Body of pancreas (tissue), 4 donors: Measurements from ENCODE around the gene NUDT19. TPM values are rescaled to one million over a fixed set of nuclear protein-coding genes. Genes with fewer than 3 reads are reported as not detected.
"Not testable (repeated sequence)": the region's sequence is repeated elsewhere in the genome, so short reads cannot be mapped to it uniquely, and the experiment has no call there.

ENCODE experiments used
- ATAC-seq: fragments of 150-250 bp; one replicate; pipeline ENCODE4 v1.9.1; 2016
- DNase-seq, 4 donors: peaks; one replicate each; pipeline ENCODE4 v3.0.0-alpha.2; 2019
- H3K27ac ChIP-seq, 4 donors: fragments of 200-600 bp; sonication (generic); 1 replicate in 3 of 4; 2 replicates in 1 of 4; pipeline versions ENCODE4 v1.5.1 to v1.6.1; 2016 to 2019; ENCODE audit warnings: mild to moderate bottlenecking in 1 of 4, mixed read lengths in 1 of 4, moderate library complexity in 1 of 4
- H3K27me3 ChIP-seq, 2 donors: fragments of 200-600 bp; sonication (generic); one replicate each; pipeline ENCODE4 v1.6.0; 2016; ENCODE audit warnings: mild to moderate bottlenecking in 1 of 2
- H3K36me3 ChIP-seq, 2 donors: fragments of 200-600 bp; sonication (generic); replicated peaks in 1 of 2; 2 replicates each; pipeline ENCODE4 v1.5.1; 2016; ENCODE audit warnings: low read depth in 2 of 2; ENCODE audit not compliant: insufficient read depth in 1 of 2
- H3K4me1 ChIP-seq: fragments of 200-600 bp; sonication (generic); one replicate; pipeline ENCODE4 v1.6.0; 2016
- H3K4me3 ChIP-seq, 2 donors: fragments of 200-600 bp; sonication (generic); 1 replicate in 1 of 2; 2 replicates in 1 of 2; pipeline ENCODE4 v1.5.1; 2016 to 2019
- H3K9me3 ChIP-seq, 3 donors: fragments of 200-600 bp; sonication (generic); 1 replicate in 2 of 3; 2 replicates in 1 of 3; pipeline ENCODE4 v1.5.1; 2016
- CTCF ChIP-seq, 7 experiments: fragments of 450-650 bp in 4 of 7; fragments of 200-600 bp in 3 of 7; sonication (generic) in 3 of 7; IDR thresholded peaks; one replicate each; pipeline ENCODE4 v1.5.1; 2016 to 2019; ENCODE audit warnings: antibody characterized with exemption in 7 of 7
- POLR2A ChIP-seq, 3 donors: fragments of 450-650 bp; IDR thresholded peaks; one replicate each; pipeline ENCODE4 v1.6.1; 2016; ENCODE audit warnings: antibody characterized with exemption in 3 of 3, mild to moderate bottlenecking in 2 of 3
- WGBS, 2 donors: methylation state at CpG; one replicate each; pipeline ENCODE4 v1.1.5; 2017; 5-methylcytosine and 5-hydroxymethylcytosine counted together
- intact Hi-C: fragments of 100-400 bp; cut with DNase I; formaldehyde crosslinking; loops from one replicate; pipeline ENCODE4 v1.15.1; 2023
- total RNA-seq, 2 donors: library from RNA; depleted of rRNA; stranded (reverse); fragments of >200 nt; gene quantifications; one replicate each; pipeline ENCODE4 v1.1.0, GENCODE V29; 2016

NUDT19 gene
- total RNA-seq, 2 donors from 2014 or later = 2.3 to 3.9 TPM

GRCh38 chr19:32735936-32736335 is 44.3 kb downstream of the NUDT19 start:
- Histone ChIP-seq H3K4me1 (no peaks in the 10 kb centered on the region), H3K36me3 (no peaks in the 10 kb centered on the region), H3K27ac (no peak overlapping the region), H3K27me3 (no peaks in the 10 kb centered on the region), H3K4me3 (no peak overlapping the region), H3K9me3 (no peaks in the 10 kb centered on the region)
- intact Hi-C loops = no loop called here
- no peak for TF ChIP-seq CTCF (IDR thresholded peaks at IDR 0.05)
- TF ChIP-seq POLR2A (IDR thresholded peaks at IDR 0.05) = no peak
- WGBS, 2 donors = 71 to 75% methylated on average over 4 of the region's 4 CpGs
- DNase-seq (no peak), ATAC-seq (no peak)

- Histone ChIP-seq H3K27me3 (no peaks in the 10 kb centered on the region), H3K36me3 (no peaks in the 10 kb centered on the region), H3K4me1 (no peaks in the 10 kb centered on the region), H3K9me3 (no peaks in the 10 kb centered on the region), H3K4me3 (no peak overlapping the region), H3K27ac (no peak overlapping the region)
- ATAC-seq = no peak
- no peak for TF ChIP-seq POLR2A (IDR thresholded peaks at IDR 0.05)
- TF ChIP-seq CTCF (IDR thresholded peaks at IDR 0.05) = no peak
- DNase-seq = no peak
- 90 to 98% methylated on average over 9 of the region's 9 CpGs for WGBS, 2 donors
- intact Hi-C loops = no loop called here
Measured at GRCh38 chr19:32743021-32743420, 51.4 kb downstream of the NUDT19 start.

- peaks cover 2% of the 10 kb centered on the region for H3K4me1 ChIP-seq
- H3K4me3 ChIP-seq = no peak overlapping the region
- 91 to 92% methylated on average over 4 of the region's 4 CpGs for WGBS, 2 donors
- H3K9me3 ChIP-seq = no peaks in the 10 kb centered on the region
- no peaks in the 10 kb centered on the region for H3K36me3 ChIP-seq
- intact Hi-C loops = no loop called here
- H3K27ac ChIP-seq = no peak overlapping the region
- ATAC-seq = no peak
- DNase-seq = no peak
- no peaks in the 10 kb centered on the region for H3K27me3 ChIP-seq
- no peak for TF ChIP-seq POLR2A (IDR thresholded peaks at IDR 0.05)
- no peak for TF ChIP-seq CTCF (IDR thresholded peaks at IDR 0.05)
Measured at GRCh38 chr19:32743447-32743846, 51.8 kb downstream of the NUDT19 start.

- WGBS, 2 donors = 88% methylated on average over 17 to 18 of the region's 18 CpGs
- Histone ChIP-seq H3K36me3 (no peaks in the 10 kb centered on the region), H3K9me3 (no peaks in the 10 kb centered on the region), H3K4me3 (no peak overlapping the region), H3K4me1 (peaks cover 4% of the 10 kb centered on the region), H3K27ac (no peak overlapping the region), H3K27me3 (no peaks in the 10 kb centered on the region)
- no peak for TF ChIP-seq CTCF (IDR thresholded peaks at IDR 0.05)
- TF ChIP-seq POLR2A (IDR thresholded peaks at IDR 0.05) = no peak
- ATAC-seq = no peak
- intact Hi-C loops = no loop called here
- no peak for DNase-seq
Measured at GRCh38 chr19:32744555-32745325, 53.1 kb downstream of the NUDT19 start.

- DNase-seq, ATAC-seq, intact Hi-C loops, H3K36me3 ChIP-seq, H3K27me3 ChIP-seq, H3K4me3 ChIP-seq, H3K9me3 ChIP-seq, H3K4me1 ChIP-seq, H3K27ac ChIP-seq: not testable (repeated sequence)
- WGBS, 2 donors = 46 to 60% methylated on average over 2 of the region's 2 CpGs
Measured at GRCh38 chr19:32745594-32746251, 54.1 kb downstream of the NUDT19 start.

GRCh38 chr19:32746631-32747196 is 55.1 kb downstream of the NUDT19 start:
- H3K27ac ChIP-seq, DNase-seq, H3K4me3 ChIP-seq, H3K4me1 ChIP-seq, ATAC-seq, H3K36me3 ChIP-seq, H3K27me3 ChIP-seq, intact Hi-C loops, H3K9me3 ChIP-seq: not testable (repeated sequence)
- 34 to 43% methylated on average over 2 of the region's 2 CpGs for WGBS, 2 donors
